HG03565 (cell line): ENCODE results near the gene BNIP2.
"Not testable (repeated sequence)": the region's sequence is repeated elsewhere in the genome, so short reads cannot be mapped to it uniquely, and the experiment has no call there.

Experiments used
- ATAC-seq: cut with Tn5 transposase; IDR thresholded peaks from one replicate; pipeline ENCODE4 v1.9.1; 2021; ENCODE audit warnings: mild to moderate bottlenecking, moderate library complexity; ENCODE audit not compliant: unreplicated experiment

Gene BNIP2

DNA sequence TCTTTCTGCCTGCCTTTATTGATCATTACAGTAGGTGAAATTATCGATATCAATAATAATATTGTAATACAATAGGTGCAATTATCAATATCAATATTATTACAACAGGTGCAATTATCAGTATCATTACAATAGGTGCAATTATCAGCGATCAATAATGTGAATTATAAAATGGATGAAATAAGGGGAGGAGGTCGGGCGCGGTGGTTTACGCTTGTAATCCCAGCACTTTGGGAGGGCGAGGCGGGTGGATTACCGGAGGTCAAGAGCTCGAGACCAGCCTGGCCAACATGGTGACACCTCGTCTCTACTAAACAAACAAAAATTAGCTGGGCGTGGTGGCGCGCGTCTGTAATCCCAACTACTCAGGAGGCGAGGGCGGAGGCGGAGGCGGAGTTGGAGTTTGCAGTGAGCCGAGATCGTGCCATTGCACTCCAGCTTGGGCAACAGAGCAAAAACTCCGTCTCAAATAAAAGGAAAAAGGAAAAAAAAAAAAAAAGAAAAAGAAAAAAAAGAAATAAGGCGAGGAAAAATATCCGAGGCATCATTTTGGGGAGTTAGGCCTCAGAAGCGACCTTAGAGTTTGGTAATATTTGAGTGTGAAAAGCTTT lies 611 bp upstream of the BNIP2 start:
- ATAC-seq: no peak

DNA sequence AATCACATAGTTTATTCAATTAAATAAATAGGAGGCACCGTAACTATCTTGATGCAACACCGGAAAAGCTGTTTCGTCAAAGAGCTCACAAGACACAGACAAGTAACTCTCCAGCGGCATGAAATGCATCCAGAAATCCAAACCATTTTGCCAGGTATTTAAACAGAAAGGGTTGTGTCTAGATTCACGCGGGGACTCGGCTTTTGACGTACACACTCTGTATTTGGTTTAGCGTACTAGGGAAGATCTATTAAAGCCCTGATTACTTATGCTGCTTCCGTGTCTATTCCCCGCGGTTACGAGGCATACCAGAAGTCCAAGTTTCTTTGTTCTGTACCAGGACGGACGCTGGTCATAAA lies 718 bp downstream of the BNIP2 start:
- no peak for ATAC-seq

DNA sequence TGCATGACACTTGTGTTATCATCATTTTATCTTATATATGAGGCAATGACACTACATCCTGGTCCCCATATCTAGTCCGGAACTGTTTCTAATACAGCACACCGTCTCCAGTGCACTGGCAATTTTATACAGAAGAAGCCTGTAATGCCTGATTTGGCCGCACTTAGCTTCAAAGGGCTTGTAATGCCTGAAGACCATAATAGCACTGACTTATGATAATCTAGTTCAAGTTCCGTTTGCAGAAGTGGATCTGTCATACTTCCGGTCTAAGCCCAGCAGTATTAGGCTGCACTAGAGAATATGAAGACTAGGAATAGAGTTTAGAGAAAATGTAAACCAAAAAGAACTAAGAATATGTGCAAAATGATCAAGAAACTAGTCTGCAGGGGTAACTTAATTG lies 1.3 kb downstream of the BNIP2 start:
- no peak for ATAC-seq

DNA sequence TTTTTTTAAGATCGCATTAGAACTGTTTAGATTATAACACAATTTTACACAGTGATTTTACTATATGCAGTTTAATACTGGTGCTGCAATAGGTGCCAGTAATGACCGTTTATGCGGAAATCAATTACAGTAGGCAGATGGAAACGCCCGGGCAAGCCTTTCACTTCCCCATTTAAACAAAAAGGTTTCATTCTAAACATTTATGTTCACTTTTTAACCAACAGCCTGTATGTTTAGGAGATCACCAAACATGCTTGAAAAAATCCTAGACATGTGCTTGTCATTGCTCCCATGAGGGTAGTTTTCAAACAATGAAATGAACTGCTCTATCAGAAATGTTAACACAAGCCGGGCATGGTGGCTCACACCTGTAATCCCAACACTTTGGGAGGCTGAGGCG lies 2.7 kb downstream of the BNIP2 start:
- no peak for ATAC-seq

DNA sequence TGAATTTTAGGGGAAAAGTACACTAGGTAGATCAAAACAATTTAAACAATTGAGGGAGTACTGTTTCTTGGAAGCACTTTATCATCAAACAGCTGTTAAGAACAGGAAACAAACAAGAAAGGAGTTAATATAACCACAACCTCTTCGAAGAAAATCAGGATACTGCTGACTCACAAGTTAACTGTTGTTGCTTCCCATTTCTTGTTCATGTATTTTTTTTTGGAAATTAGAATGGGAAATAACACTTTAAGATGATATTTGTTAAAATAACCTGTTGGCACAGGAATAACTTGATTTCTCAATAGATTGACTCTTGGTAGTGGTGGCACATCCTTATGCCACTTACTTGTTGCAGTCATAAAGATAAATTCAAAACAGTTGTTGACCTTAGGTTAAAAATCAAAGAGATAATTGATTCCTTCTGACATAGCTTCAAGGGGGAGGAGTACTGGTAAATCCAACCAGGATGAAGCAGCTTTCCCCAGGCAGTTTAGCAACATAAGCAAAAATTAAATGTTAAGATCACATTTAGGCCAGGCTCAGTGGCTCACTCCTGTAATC lies 3.3 kb downstream of the BNIP2 start:
- ATAC-seq: no peak

DNA sequence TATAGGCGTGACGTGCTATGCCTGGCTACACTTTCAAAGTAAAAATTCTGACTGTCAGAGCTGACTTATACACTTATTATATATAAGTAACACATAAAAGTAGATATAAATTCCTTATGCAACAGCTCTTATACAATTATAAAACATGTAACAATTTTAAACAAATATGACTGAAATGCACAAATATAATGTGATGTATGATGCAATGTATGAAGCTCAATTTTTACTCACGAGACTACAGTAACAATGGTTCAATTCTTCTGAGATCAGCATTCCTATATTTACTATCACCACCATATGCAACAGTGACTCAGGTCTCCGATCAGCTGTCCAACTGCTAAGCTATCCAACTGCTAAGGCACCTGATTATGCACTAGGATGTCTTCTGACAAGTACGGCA lies 8.2 kb downstream of the BNIP2 start:
- no peak for ATAC-seq

DNA sequence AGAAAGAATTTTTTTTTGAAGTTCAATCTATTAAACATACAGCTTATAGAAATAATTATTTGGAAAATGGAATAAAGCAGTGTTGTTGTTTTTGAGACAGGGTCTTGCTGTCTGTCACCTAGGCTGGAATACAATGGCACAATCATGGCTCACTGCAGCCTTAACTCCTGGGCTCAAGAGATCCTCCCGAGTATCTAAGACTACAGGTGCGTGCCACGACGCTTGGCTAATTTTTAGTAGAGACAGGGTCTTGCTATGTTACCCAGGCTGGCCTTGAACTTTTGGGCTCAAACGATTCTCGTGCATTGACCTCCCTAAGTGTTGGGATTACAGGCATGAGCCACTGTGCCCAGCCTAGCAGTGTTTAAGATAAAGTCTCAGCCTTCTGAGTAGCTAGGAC lies 8.8 kb downstream of the BNIP2 start:
- ATAC-seq: no peak

DNA sequence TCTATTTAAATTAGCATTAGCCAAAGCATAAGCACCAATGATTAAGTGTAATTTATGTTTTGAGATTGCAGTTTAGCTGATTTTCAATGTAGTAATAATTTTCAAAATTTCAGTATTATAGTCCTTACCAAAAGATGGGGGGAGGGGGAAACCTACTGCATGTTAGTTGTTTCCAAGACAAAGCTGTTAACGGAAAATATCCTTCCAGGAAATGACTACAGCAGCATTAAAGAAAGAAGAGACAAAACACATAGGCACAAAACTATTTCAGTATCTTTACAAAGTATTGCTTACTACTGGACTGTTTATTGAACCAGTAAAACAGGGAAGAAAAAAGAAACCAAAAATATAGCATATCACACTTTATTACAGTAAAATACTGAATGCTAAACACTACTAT lies 10.5 kb downstream of the BNIP2 start:
- ATAC-seq: no peak

DNA sequence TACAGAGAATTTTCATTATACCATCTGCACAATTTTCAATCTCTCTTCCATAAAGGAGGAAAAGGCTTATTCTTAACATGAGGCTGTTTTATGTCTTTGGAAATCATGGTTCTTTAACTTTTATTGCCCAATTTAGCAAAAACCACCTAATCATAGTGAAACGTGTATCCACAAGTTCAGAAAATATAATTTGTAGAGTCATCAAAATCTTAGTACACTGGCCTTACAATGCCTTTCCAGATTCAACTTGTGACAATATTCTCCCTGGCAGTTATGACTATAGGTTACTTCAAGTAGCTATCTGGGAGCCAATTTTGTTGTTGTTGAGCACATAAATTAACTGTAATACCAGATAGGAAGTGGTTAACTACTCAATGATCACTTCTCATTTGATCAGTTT lies 10.9 kb downstream of the BNIP2 start:
- no peak for ATAC-seq

DNA sequence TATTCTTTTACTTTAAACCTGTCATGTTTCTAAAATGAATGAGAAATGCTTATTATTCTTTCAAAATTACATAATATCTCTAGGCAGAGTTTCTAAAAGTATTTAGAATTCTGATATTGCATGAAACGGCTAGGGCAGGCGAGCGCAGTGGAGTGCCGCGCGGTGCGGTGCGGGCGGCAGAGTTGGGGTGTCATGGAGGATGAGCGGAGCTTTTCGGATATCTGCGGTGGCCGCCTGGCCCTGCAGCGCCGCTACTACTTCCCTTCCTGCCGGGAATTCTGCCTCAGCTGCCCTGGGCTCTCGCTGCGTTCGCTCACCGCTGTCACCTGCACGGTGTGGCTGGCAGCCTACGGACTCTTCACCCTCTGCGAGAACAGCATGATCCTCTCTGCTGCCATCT lies 12.6 kb downstream of the BNIP2 start:
- no peak for ATAC-seq

DNA sequence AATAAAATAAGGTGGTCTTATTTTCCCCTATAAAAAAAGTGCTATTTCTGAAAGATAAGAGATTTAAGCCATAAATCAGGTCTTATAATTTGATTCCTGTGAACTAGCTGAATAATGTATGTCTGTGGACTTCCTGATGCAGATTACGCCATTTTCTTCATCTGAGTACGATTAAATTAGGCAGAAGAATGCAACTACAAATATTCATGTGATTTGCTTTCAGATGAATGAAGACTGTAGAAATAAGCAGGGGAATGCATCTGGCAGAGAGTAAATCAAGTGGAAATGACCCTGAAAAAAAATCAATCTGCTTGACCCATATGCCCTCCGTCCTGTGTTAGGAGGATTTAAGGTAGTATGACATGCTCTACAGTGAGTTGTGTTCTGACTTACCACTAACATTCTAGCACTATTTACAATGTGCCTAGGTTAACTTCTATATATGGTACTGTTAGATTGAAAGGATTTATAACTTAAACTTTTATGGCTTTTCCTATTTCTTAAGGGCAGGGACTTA lies 14.7 kb downstream of the BNIP2 start:
- no peak for ATAC-seq

DNA sequence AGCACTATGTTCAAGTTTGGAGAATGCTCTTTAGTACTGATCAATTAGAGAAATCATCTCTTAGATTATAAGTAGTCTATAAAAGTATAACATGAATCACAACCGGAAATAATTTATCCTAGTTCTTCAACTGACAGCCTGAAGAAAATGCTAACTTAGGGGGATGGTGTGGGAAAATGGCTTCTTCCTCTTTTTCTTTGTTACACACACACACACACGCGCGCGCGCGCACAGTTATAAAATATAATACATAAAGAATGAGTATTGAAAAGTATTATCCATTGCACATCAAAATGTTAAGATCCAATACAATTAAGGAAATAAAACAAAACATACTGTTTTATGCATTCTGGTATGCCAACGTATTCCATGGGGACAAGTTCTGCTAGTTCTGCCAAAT lies 20.6 kb downstream of the BNIP2 start:
- no peak for ATAC-seq

DNA sequence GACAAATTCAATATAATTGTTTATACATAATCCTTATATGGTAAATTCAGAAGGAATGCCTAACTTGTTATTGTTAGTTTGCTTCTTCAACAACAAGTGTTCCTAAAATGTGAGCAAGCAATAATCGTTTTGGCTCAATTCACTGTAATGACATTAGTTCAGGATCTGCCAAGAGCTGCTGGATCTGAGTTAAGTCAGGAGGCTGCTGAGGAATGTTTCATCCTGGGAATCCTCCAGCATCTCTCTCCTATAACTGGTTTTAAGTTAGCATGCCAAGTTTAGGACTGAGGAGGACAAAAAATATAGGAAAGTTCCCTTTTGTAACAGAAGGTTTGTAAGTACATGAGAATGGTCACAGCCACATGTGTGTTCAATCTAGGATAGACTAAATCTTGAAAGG lies 26.9 kb downstream of the BNIP2 start:
- no peak for ATAC-seq

DNA sequence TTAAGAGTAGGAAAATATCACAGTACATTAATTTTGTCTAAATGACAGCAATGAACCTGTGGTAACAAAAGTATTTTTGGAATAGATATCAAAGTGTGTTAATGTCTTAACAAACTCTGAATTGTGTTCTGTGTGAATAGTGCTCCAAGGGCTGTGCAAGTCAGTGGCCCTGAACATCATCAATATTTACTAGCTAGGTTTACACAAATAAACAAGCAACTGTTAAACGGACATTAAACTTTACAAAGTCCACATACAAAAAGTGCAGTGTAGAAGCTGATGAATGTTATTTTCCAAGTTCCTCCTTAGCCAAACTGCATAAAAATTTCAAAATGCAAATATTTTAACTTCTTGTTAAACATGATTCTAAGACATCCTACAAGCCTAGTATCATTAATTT lies 29.8 kb downstream of the BNIP2 start:
- ATAC-seq: no peak

DNA sequence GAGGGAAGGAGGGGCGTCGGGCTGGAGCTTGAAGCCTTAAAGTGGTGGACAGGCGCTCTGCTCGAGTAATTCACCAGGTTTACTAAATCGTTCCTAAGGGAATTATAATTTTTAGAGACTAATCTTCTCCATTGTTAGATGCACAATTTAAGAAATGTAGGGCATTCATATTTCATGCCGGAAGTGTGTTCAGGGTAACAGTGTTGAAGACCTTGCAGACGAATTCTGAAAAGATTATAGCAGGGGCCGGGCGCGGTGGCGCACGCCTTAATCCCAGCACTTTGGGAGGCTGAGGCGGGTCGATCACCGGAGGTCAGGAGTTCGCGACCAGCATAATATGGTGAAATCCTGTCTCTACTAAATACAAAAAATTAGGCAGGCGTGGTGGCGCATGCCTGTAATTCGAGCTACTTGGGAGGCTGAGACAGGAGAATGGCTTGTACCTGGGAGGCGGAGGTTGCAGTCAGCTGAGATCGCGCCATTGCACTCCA lies 31.4 kb downstream of the BNIP2 start:
- ATAC-seq: no peak

DNA sequence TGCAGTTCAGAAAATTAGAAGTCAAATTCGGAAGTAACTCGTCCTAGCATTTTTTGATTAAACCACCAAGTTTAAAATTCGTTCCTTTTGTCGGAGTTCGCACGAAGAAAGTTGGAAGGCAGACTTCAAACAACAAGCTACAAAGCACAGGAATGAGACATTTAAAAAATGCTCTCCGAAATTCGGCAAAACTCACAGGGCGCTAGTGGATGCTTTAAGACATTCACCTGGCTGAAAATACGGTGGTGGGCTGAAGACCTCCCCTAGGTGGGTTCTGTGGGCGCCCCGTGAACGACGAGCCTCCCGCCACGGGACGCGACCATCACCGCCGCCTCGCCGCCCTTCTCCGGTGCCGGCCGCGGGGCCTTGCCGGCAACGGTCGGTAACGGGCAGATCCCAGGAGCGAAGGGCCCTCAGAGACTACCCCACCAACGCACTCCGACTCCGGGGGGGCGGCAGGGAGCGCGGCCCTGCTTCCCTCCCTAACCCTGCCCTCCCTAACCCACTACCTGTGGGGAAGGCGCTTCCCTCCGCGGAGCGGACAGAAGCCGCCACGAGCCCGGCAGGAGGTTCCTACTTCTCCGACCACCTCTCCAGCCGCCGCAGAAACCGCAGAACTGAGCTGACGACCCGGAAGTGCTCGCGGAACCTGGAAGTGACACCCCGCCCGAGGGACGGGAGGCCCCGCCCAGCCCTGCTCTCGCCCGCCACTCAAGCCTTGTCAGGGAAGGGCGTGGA lies 32.1 kb downstream of the BNIP2 start, which contains the start of gene GTF2A2:
Gene GTF2A2 (minus strand): TSS at position 619 of the 738 bp plus-strand sequence. CDS start 5,238 bp downstream, outside the sequence.
- peak; percentile 95 for ATAC-seq

DNA sequence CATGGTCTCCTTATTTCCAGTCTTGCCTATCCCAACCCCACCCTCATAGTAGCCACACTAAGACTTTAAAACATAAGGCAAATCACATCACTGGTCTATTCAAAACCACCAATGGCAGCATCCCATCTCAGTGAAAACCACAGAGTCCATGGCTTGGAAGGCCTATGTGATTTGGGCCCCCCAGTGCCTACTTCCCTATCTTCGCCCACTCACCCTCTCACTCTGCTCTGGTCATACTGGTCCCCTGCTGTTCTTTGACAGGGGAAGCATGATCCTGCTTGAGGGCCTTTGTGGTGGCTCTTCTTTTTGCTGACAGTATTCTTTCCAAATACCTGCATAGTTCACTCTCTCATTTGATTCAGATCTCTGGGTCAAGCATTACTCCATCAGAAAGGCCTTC lies 35.1 kb downstream of the BNIP2 start:
- ATAC-seq: no peak

DNA sequence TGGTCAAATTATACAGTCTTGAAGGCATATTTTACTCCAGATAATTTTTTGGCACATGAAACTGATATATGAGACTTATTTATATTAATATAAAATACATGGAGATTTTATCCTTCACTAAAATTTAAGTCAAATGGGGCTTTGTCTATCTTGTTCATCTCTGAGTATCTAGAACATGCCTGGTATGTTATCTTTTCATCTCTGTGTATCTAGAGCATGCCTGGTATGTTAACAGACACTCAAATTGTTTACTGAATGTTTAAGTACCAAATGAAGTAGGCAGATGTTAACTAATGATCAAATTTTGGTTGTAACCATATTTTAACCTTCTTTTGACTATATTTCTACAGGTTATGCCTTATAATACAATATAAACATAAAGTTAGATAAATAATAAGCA lies 39.5 kb downstream of the BNIP2 start:
- no peak for ATAC-seq

DNA sequence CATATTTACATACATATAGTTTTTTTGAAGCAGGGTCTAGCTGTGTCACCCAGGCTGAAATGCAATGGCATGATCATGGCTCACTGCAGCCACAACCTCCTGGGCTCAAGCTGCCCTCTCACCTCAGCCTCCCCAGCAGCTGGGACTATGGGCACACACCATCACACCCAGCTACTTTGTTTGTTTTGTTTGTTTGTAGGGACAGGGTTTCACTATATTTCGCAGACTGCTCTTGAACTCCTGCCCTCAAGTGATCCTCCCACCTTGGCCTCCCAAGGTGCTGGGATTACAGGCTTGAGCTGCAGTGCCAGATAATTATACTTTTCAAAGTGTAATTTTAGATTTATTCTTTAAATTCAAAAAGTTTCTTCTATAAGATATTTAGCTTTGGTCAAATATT lies 42.0 kb downstream of the BNIP2 start:
- ATAC-seq: no peak

DNA sequence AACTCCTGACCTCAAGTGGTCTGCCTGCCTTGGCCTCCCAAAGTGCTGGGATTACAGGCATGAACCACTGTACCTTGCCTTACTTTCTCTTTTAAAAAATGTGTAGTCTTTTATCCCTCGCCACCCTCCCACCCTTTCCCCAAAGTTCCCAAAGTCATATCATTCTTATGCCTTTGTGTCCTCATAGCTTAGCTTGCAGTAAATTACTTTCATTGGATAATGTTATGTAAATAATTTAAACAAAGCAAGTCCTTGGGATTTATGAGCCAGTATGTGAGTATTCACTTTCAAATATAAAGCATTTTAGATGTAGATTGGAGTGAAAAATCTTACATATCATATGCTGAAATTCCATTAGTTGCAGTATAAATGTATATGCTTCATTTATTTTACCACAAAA lies 42.8 kb downstream of the BNIP2 start:
- no peak for ATAC-seq

DNA sequence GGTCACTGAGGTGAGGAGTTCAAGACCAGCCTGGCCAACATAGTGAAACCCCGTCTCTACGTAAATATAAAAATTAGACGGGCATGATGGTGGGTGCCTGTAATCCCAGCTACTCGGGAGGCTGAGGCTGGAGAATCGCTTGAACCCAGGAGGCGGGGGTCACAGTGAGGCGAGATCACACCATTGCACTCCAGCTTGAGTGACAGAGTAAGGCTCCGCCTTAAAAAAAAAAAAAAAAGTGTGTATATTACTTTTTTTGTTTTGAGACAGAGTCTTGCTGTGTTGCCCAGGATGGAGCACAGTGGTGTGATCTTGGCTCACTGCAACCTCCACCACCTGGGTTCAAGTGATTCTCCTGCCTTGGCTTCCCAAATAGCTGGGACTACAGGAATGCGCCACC lies 43.3 kb downstream of the BNIP2 start:
- not testable (repeated sequence) for ATAC-seq

DNA sequence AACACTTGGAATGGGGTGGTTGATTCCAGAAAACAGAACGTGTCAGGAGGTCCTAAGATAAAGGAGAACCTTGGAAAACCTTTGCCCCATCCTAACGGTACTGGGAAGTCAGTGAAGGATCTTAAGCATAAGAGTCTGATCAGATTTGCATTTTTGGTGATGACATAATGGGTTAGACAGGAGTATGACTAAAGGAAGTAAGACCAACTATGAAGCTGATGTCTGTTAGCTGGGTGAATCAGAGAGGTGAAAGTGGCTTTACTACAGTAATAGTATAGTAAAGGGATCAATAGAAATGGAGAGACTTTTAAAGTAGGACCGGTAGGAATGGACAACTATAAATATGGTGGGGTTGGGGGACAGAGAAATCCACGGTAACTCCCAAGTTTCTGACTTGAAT lies 44.4 kb downstream of the BNIP2 start:
- ATAC-seq: no peak
